Osteoblast (primary cell): ENCODE data around the gene ARRDC1. TPM values are rescaled to one million over a fixed set of nuclear protein-coding genes. Genes with fewer than 3 reads are reported as not detected.
A peak's percentile ranks its signal among the peaks of the same experiment; 100 is the strongest.

Source experiments
- DNase-seq: peaks from one replicate; pipeline ENCODE4 v3.0.0; 2011; ENCODE audit warnings: low spot score, mixed read lengths; ENCODE audit not compliant: insufficient read length; ENCODE audit errors: missing footprints
- H2AFZ ChIP-seq: 2 replicates; pipeline ENCODE4 v1.6.0; 2011; ENCODE audit warnings: mild to moderate bottlenecking, low read length
- H3K27ac ChIP-seq: 2 replicates; pipeline ENCODE4 v1.5.1; 2011; ENCODE audit warnings: mild to moderate bottlenecking, low read depth, low read length, moderate library complexity
- H3K27me3 ChIP-seq: 2 replicates; pipeline ENCODE4 v1.6.0; 2012; ENCODE audit warnings: mild to moderate bottlenecking, control low read depth, inconsistent platforms, low read length, moderate library complexity; ENCODE audit not compliant: insufficient read depth
- H3K36me3 ChIP-seq: 2 replicates; pipeline ENCODE4 v1.5.1; 2011; ENCODE audit warnings: mild to moderate bottlenecking, low read length, control low read depth, moderate library complexity; ENCODE audit not compliant: insufficient read depth
- H3K4me1 ChIP-seq: 2 replicates; pipeline ENCODE4 v1.5.1; 2011; ENCODE audit warnings: mild to moderate bottlenecking, low read length, control low read depth, moderate library complexity; ENCODE audit not compliant: insufficient read depth
- H3K4me2 ChIP-seq: 2 replicates; pipeline ENCODE4 v1.6.0; 2011; ENCODE audit warnings: mild to moderate bottlenecking, low read length; ENCODE audit not compliant: insufficient read depth
- H3K4me3 ChIP-seq: fragments of 200-600 bp; sonication (generic); 3 replicates; pipeline ENCODE4 v1.5.1; 2012; ENCODE audit warnings: mild to moderate bottlenecking, low read length, inconsistent platforms; ENCODE audit not compliant: insufficient read depth
- H3K79me2 ChIP-seq: 2 replicates; pipeline ENCODE4 v1.6.0; 2012; ENCODE audit warnings: mild to moderate bottlenecking, low read length, control low read depth, inconsistent platforms; ENCODE audit not compliant: insufficient read depth
- H3K9me3 ChIP-seq: 2 replicates; pipeline ENCODE4 v1.5.1; 2011; ENCODE audit warnings: low read depth, low read length, control low read depth
- H4K20me1 ChIP-seq: 2 replicates; pipeline ENCODE4 v1.6.0; 2012; ENCODE audit warnings: mild to moderate bottlenecking, low read length, control low read depth; ENCODE audit not compliant: insufficient read depth
- total RNA-seq: library from RNA; depleted of rRNA; stranded (reverse); fragments of >200 nt; gene quantifications from 2 replicates; pipeline ENCODE4 v1.2.3, GENCODE V29; 2012
- TF ChIP-seq, protein P1 (sequence below): IDR thresholded peaks from 2 replicates; pipeline ENCODE4 v1.5.1; 2011; ENCODE audit warnings: mild to moderate bottlenecking, low read depth, low read length, moderate library complexity; ENCODE audit errors: extremely low read depth

ARRDC1 gene
- total RNA-seq, 1 donor: 11.9 TPM

DNA sequence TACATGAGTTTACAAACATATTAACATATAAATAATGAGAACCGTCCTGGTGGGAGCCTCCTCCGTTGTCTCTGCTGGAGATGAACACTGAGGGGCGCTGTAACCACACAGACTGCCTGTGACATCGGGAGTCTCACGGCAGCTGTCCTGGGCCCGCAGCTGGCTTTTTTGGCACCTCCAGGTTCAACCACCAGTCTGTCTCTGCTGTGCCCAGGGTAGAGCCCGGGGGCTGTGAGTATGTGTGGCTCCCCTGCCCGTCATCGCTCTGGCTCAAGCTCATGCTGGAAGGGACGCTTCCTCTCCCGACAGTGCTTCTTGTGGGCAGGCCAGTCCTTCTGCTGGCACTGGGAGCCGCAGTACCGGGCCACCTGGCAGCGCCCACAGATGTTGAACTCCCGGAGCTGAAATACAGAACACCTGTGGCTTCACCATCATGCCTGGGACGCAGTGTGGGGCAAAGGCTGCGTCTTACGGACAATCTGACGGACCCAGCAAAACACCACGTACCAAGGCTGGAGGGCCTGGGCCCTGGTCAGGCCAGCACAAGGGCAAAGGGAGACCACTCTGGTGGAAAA is 23.1 kb upstream of the ARRDC1 start:
- Histone ChIP-seq H2AFZ (no peak overlapping the region), H3K27me3 (no peaks in the 10 kb centered on the region), H3K9me3 (no peaks in the 10 kb centered on the region), H3K4me2 (no peak overlapping the region), H4K20me1 (peaks cover 9% of the 10 kb centered on the region), H3K36me3 (peaks cover 34% of the 10 kb centered on the region), H3K4me1 (peaks cover 11% of the 10 kb centered on the region), H3K4me3 (no peak overlapping the region), H3K27ac (no peak overlapping the region), H3K79me2 (peaks cover 36% of the 10 kb centered on the region)
- TF ChIP-seq, protein P1, sequence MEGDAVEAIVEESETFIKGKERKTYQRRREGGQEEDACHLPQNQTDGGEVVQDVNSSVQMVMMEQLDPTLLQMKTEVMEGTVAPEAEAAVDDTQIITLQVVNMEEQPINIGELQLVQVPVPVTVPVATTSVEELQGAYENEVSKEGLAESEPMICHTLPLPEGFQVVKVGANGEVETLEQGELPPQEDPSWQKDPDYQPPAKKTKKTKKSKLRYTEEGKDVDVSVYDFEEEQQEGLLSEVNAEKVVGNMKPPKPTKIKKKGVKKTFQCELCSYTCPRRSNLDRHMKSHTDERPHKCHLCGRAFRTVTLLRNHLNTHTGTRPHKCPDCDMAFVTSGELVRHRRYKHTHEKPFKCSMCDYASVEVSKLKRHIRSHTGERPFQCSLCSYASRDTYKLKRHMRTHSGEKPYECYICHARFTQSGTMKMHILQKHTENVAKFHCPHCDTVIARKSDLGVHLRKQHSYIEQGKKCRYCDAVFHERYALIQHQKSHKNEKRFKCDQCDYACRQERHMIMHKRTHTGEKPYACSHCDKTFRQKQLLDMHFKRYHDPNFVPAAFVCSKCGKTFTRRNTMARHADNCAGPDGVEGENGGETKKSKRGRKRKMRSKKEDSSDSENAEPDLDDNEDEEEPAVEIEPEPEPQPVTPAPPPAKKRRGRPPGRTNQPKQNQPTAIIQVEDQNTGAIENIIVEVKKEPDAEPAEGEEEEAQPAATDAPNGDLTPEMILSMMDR: peak; percentile 32
- DNase-seq: peak; percentile 85

- Histone ChIP-seq H3K4me3 (no peak overlapping the region), H3K36me3 (peaks cover 44% of the 10 kb centered on the region), H3K79me2 (peaks cover 38% of the 10 kb centered on the region), H4K20me1 (peaks cover 5% of the 10 kb centered on the region), H3K4me2 (no peak overlapping the region), H3K9me3 (no peaks in the 10 kb centered on the region), H3K27me3 (no peaks in the 10 kb centered on the region), H3K27ac (no peak overlapping the region), H2AFZ (no peak overlapping the region), H3K4me1 (peaks cover 6% of the 10 kb centered on the region)
- TF ChIP-seq, protein P1: no peak
- peak; percentile 66 for DNase-seq
Observed at GRCh38 chr9:137583347-137583746, 22.1 kb upstream of the ARRDC1 start.

GRCh38 chr9:137583957-137584356 is 21.5 kb upstream of the ARRDC1 start:
- Histone ChIP-seq H3K4me2 (no peak overlapping the region), H3K36me3 (peaks cover 46% of the 10 kb centered on the region), H3K9me3 (no peaks in the 10 kb centered on the region), H3K4me1 (peaks cover 9% of the 10 kb centered on the region), H3K27me3 (no peaks in the 10 kb centered on the region), H3K79me2 (peaks cover 41% of the 10 kb centered on the region), H2AFZ (no peak overlapping the region), H4K20me1 (peaks cover 10% of the 10 kb centered on the region), H3K4me3 (no peak overlapping the region), H3K27ac (no peak overlapping the region)
- DNase-seq: peak; percentile 11
- TF ChIP-seq, protein P1: no peak

- no peaks in the 10 kb centered on the region for H3K27me3 ChIP-seq
- H3K27ac ChIP-seq: no peak overlapping the region
- no peak overlapping the region for H3K4me2 ChIP-seq
- peaks cover 43% of the 10 kb centered on the region for H3K36me3 ChIP-seq
- no peak overlapping the region for H2AFZ ChIP-seq
- H3K79me2 ChIP-seq: peaks cover 51% of the 10 kb centered on the region
- no peak overlapping the region for H3K4me3 ChIP-seq
- H3K9me3 ChIP-seq: no peaks in the 10 kb centered on the region
- H3K4me1 ChIP-seq: peaks cover 9% of the 10 kb centered on the region
- TF ChIP-seq, protein P1: no peak
- peak; percentile 26 for DNase-seq
- H4K20me1 ChIP-seq: peaks cover 17% of the 10 kb centered on the region
Observed at GRCh38 chr9:137586854-137587253, 18.6 kb upstream of the ARRDC1 start.
